HL-60 (cell line): ENCODE data around the gene CAND1.

ENCODE experiments used
- CTCF ChIP-seq: IDR thresholded peaks from one replicate; pipeline ENCODE4 v1.5.1; 2011; ENCODE audit warnings: low read length, control low read depth, inconsistent platforms; ENCODE audit not compliant: insufficient read depth
- POLR2AphosphoS5 ChIP-seq: IDR thresholded peaks from 2 replicates; pipeline ENCODE4 v1.6.1; 2012; ENCODE audit warnings: low read depth

GRCh38 chr12:67237231-67237630 is 31.9 kb upstream of the CAND1 start:
- no peak for TF ChIP-seq CTCF
- no peak for TF ChIP-seq POLR2AphosphoS5
